T-helper 1 cell treated with Interleukin-12 subunit alpha and Interleukin-12 subunit beta and Interleukin-4 antibody, amounts not matched to agents 30 μg/mL and 1 μg/mL, for 36 hours (primary cell): Measurements from ENCODE around the gene PRODH.
A peak's percentile ranks its signal among the peaks of the same experiment; 100 is the strongest.
"Not testable (repeated sequence)": the region's sequence is repeated elsewhere in the genome, so short reads cannot be mapped to it uniquely, and the experiment has no call there.

Experiments used
- H3K27ac Mint-ChIP-seq: one replicate; pipeline ENCODE4 v1.8.0; 2021; ENCODE audit warnings: mild to moderate bottlenecking, mixed read lengths
- H3K27me3 Mint-ChIP-seq: one replicate; pipeline ENCODE4 v1.8.0; 2021; ENCODE audit warnings: low read depth, mixed read lengths
- H3K36me3 Mint-ChIP-seq: one replicate; pipeline ENCODE4 v1.8.0; 2021; ENCODE audit warnings: low read depth, mixed read lengths
- H3K4me1 Mint-ChIP-seq: one replicate; pipeline ENCODE4 v1.8.0; 2021; ENCODE audit warnings: low read depth, mixed read lengths
- H3K4me3 Mint-ChIP-seq: one replicate; pipeline ENCODE4 v1.8.0; 2021; ENCODE audit warnings: mild to moderate bottlenecking, moderate library complexity, mixed read lengths
- H3K9me3 Mint-ChIP-seq: one replicate; pipeline ENCODE4 v1.8.0; 2021; ENCODE audit warnings: mixed read lengths

PRODH gene

GRCh38 chr22:18960166-18960820 is 24.2 kb upstream of the PRODH start:
- not testable (repeated sequence) for H3K27ac Mint-ChIP-seq, H3K36me3 Mint-ChIP-seq, H3K4me1 Mint-ChIP-seq, H3K9me3 Mint-ChIP-seq, H3K4me3 Mint-ChIP-seq, H3K27me3 Mint-ChIP-seq

- H3K4me3 Mint-ChIP-seq, H3K4me1 Mint-ChIP-seq, H3K27me3 Mint-ChIP-seq, H3K36me3 Mint-ChIP-seq, H3K9me3 Mint-ChIP-seq, H3K27ac Mint-ChIP-seq: not testable (repeated sequence)
Measured at GRCh38 chr22:18959741-18960140, 23.6 kb upstream of the PRODH start.

DNA sequence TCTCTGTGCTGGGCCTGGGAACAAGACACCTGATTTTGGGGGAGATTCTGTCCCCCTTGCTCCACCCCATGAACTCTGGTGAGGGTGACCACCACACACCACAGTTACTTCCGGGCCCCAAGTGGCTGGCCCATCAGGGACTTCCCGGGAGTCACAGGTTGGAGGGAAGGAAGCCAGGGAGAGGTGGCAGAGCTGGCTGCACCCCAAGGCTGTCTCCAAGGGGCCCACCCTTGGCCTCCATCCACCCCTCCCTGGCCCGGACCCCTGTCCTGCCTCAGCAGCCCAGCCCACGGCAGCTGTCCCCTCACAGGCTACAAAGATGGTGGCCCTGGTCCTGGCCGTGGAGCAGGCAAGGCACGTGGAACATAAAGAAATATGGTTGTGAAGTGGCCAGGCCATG is 23.2 kb upstream of the PRODH start:
- H3K4me3 Mint-ChIP-seq, H3K27ac Mint-ChIP-seq, H3K27me3 Mint-ChIP-seq, H3K36me3 Mint-ChIP-seq, H3K4me1 Mint-ChIP-seq, H3K9me3 Mint-ChIP-seq: not testable (repeated sequence)

DNA sequence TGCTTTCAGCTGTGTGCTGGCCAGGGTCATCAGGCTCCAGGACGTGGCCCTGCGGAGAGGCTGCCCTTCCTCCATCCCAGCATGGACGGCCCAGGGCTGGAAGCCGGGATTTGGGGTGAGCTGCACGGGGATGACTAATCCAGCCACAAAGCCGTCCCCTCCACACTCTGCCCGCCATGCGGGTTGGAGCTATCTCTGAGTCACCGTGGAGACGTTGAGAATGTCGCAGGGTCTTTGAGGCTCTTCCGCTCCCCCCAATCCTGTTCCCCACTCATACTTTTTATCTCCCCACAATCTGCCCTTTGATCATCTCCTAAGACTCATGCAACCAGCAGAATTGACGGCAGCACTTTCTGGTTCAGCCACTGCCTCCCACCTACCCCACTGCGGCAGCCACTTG is 22.6 kb upstream of the PRODH start:
- not testable (repeated sequence) for H3K4me1 Mint-ChIP-seq, H3K27ac Mint-ChIP-seq, H3K27me3 Mint-ChIP-seq, H3K36me3 Mint-ChIP-seq, H3K4me3 Mint-ChIP-seq, H3K9me3 Mint-ChIP-seq

GRCh38 chr22:18958321-18958705 is 22.2 kb upstream of the PRODH start:
- H3K4me1 Mint-ChIP-seq, H3K27me3 Mint-ChIP-seq, H3K36me3 Mint-ChIP-seq, H3K27ac Mint-ChIP-seq, H3K4me3 Mint-ChIP-seq, H3K9me3 Mint-ChIP-seq: not testable (repeated sequence)

DNA sequence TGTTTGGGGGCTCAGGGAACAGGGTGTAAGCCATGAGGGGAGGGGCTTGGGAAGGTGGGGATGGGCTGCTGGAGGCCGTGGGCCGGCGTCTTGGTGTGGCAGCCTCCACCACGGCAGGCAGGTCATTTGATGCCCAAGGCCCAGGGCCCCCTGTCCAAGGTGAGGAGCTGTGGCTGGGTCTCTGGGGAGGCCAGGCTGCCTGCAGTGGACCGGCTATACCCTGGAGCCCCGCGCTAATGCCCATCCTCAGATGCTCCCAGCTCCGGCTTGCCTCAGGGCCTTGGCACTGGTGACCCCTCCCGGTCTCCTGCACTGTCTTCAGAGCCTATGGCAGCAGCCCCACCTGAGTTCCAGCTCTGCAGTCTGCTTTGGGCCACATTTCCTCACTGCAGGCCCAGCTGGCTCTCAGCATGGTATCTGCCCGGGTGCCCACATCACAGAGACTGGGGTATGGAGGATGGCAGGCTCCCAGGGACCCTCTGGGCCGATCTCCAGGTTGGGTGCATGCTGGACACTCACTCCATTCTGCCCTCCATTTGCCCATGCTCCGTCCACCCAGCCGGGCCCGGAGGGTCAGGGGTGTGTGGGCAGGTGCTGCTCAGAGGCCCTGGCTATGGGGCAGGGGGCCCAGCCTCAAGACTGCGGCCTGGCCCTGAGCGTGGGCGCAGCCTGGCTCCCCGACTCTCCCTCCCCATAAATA is 21.7 kb upstream of the PRODH start:
- not testable (repeated sequence) for H3K4me1 Mint-ChIP-seq, H3K4me3 Mint-ChIP-seq, H3K9me3 Mint-ChIP-seq, H3K27me3 Mint-ChIP-seq, H3K27ac Mint-ChIP-seq, H3K36me3 Mint-ChIP-seq

GRCh38 chr22:18956956-18957355 is 20.9 kb upstream of the PRODH start:
- not testable (repeated sequence) for H3K27me3 Mint-ChIP-seq, H3K4me3 Mint-ChIP-seq, H3K27ac Mint-ChIP-seq, H3K36me3 Mint-ChIP-seq, H3K9me3 Mint-ChIP-seq, H3K4me1 Mint-ChIP-seq

GRCh38 chr22:18956121-18956895 is 20.2 kb upstream of the PRODH start:
- not testable (repeated sequence) for H3K27me3 Mint-ChIP-seq, H3K27ac Mint-ChIP-seq, H3K36me3 Mint-ChIP-seq, H3K4me3 Mint-ChIP-seq, H3K9me3 Mint-ChIP-seq, H3K4me1 Mint-ChIP-seq

GRCh38 chr22:18955696-18956095 is 19.6 kb upstream of the PRODH start:
- no peaks in the 10 kb centered on the region for H3K9me3 Mint-ChIP-seq
- H3K36me3 Mint-ChIP-seq = no peaks in the 10 kb centered on the region
- H3K4me3 Mint-ChIP-seq = no peak overlapping the region
- H3K27me3 Mint-ChIP-seq = no peaks in the 10 kb centered on the region
- no peak overlapping the region for H3K27ac Mint-ChIP-seq
- no peaks in the 10 kb centered on the region for H3K4me1 Mint-ChIP-seq

- Mint-ChIP-seq H3K9me3 (no peaks in the 10 kb centered on the region), H3K27me3 (no peaks in the 10 kb centered on the region), H3K36me3 (no peaks in the 10 kb centered on the region), H3K27ac (peak overlapping the region; percentile 77), H3K4me3 (no peak overlapping the region), H3K4me1 (no peaks in the 10 kb centered on the region)
Measured at GRCh38 chr22:18954990-18955571, 19.0 kb upstream of the PRODH start.

DNA sequence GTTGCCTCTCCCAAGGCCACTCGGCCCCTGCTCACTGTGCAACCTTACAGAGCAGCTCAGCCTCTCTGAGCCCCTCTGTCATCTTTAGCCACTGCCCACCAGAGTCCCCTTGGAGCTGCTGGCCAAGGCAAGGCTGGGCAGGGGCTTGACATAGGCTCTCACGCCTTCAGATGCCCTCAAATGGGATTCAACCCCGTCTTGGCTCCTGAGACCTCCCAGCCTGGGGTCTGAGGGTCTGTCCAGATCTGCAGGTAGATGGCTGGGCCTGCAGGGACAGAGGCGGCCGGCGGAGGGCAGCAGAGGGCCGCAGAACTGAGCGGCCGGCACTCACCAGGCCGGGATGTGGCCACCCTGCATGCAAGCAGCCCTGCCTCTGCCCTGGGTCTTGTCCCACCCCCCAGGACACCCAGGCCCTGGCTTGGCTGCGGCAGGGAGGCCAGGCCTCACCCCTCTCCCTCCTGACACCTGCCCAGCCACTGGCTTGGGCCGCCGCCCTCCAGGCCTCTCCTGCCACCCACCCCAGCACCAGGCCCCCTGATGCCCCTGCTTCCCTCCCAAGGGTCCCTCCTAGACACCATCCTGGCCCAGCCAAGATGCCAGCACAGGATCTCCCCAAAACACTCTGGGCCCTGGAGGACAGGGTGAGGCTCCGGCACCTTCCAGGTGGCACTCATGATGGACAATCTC is 18.4 kb upstream of the PRODH start:
- H3K27me3 Mint-ChIP-seq, H3K9me3 Mint-ChIP-seq, H3K36me3 Mint-ChIP-seq, H3K4me1 Mint-ChIP-seq, H3K4me3 Mint-ChIP-seq, H3K27ac Mint-ChIP-seq: not testable (repeated sequence)

DNA sequence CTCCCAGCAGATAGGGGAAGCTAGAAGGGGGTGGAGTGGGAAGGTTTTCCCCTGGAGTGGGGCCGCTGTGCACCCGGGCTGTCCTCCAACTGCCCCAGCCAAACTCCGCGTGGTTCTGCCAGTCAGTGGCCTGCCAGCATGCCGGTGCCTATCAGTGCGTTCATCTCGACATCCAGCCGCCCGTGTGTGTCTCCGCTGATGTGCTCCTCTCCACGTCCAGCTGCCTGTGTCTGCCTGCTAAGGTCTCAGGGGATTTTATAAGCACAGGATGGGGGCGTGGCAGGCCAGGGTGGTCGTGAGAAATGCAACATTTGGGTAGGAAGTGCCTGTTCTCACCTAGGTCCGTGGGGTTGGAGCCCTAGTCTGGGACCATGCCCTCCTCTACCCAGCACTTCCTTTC is 17.0 kb upstream of the PRODH start:
- not testable (repeated sequence) for H3K27me3 Mint-ChIP-seq, H3K4me3 Mint-ChIP-seq, H3K27ac Mint-ChIP-seq, H3K36me3 Mint-ChIP-seq, H3K4me1 Mint-ChIP-seq, H3K9me3 Mint-ChIP-seq

DNA sequence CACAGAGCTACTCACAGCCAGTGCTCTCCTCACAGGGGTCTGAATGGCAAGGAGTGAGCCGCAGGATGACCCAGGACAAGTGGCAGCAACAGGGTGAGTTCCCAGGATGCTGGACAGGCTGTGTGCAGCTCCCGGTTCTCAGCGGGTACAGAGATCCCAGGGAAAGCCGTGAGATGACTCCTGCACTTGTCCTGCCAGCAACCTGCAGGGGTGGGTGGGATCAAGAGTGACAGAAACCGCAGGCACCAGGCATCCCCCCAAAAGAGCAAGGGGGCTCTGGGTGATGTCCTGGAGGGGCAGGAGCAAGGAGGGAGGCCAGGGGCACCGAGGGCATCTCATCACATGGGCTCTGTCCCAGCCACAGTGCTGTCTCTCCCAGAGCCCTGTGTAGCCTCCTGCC is 15.9 kb upstream of the PRODH start:
- H3K27me3 Mint-ChIP-seq = peaks cover 14% of the 10 kb centered on the region
- no peaks in the 10 kb centered on the region for H3K36me3 Mint-ChIP-seq
- H3K27ac Mint-ChIP-seq = no peak overlapping the region
- no peak overlapping the region for H3K4me3 Mint-ChIP-seq
- H3K9me3 Mint-ChIP-seq = no peaks in the 10 kb centered on the region
- no peaks in the 10 kb centered on the region for H3K4me1 Mint-ChIP-seq

- Mint-ChIP-seq H3K27ac (no peak overlapping the region), H3K4me1 (no peaks in the 10 kb centered on the region)
Measured at GRCh38 chr22:18950141-18950540, 14.0 kb upstream of the PRODH start.

GRCh38 chr22:18947905-18948304 is 11.8 kb upstream of the PRODH start:
- Mint-ChIP-seq H3K36me3 (no peaks in the 10 kb centered on the region), H3K9me3 (no peaks in the 10 kb centered on the region), H3K4me3 (no peak overlapping the region), H3K27me3 (peaks cover 14% of the 10 kb centered on the region), H3K27ac (no peak overlapping the region), H3K4me1 (no peaks in the 10 kb centered on the region)

More at GRCh38 chr22:18950141-18950540, 14.0 kb upstream of the PRODH start:
- Mint-ChIP-seq H3K27me3 (peaks cover 14% of the 10 kb centered on the region), H3K9me3 (no peaks in the 10 kb centered on the region), H3K4me3 (no peak overlapping the region), H3K36me3 (no peaks in the 10 kb centered on the region)
